Right atrium auricular region (tissue), 2 donors: ENCODE data around the gene CA5A. TPM values are rescaled to one million over a fixed set of nuclear protein-coding genes. Genes with fewer than 3 reads are reported as not detected.
"Not testable (repeated sequence)": the region's sequence is repeated elsewhere in the genome, so short reads cannot be mapped to it uniquely, and the experiment has no call there.

ENCODE experiments used
- DNase-seq: peaks from one replicate; pipeline ENCODE4 v3.0.0-alpha.2; 2019; ENCODE audit warnings: low spot score
- H3K27ac ChIP-seq, 2 donors: fragments of 200-600 bp; sonication (generic); 1 replicate in 1 of 2; 2 replicates in 1 of 2; pipeline ENCODE4 v1.5.1; 2016 to 2019
- H3K27me3 ChIP-seq, 2 donors: fragments of 200-600 bp; sonication (generic); one replicate each; pipeline versions ENCODE4 v1.5.1 to v1.6.0; 2017 to 2019
- H3K36me3 ChIP-seq: fragments of 200-600 bp; sonication (generic); one replicate; pipeline ENCODE4 v1.5.1; 2016
- H3K4me1 ChIP-seq, 2 donors: fragments of 200-600 bp; sonication (generic); one replicate each; pipeline versions ENCODE4 v1.5.1 to v1.6.0; 2017 to 2019
- H3K4me3 ChIP-seq, 2 donors: fragments of 200-600 bp; sonication (generic); 1 replicate in 1 of 2; 2 replicates in 1 of 2; pipeline ENCODE4 v1.5.1; 2017 to 2019; ENCODE audit warnings: mild to moderate bottlenecking in 1 of 2, moderate library complexity in 1 of 2
- H3K9me3 ChIP-seq, 2 donors: fragments of 200-600 bp; sonication (generic); one replicate each; pipeline ENCODE4 v1.5.1; 2019
- total RNA-seq, 2 donors: library from RNA; depleted of rRNA; stranded (reverse); fragments of >200 nt; gene quantifications; one replicate each; pipeline ENCODE4 v1.1.0, GENCODE V29; 2016
- TF ChIP-seq, protein P1 (sequence below), 2 donors: fragments of 200-600 bp; sonication (generic); IDR thresholded peaks; one replicate each; pipeline ENCODE4 v1.5.1; 2019; ENCODE audit warnings: antibody characterized with exemption in 2 of 2

Gene CA5A
- total RNA-seq, 2 donors from 2014 or later: not detected

DNA sequence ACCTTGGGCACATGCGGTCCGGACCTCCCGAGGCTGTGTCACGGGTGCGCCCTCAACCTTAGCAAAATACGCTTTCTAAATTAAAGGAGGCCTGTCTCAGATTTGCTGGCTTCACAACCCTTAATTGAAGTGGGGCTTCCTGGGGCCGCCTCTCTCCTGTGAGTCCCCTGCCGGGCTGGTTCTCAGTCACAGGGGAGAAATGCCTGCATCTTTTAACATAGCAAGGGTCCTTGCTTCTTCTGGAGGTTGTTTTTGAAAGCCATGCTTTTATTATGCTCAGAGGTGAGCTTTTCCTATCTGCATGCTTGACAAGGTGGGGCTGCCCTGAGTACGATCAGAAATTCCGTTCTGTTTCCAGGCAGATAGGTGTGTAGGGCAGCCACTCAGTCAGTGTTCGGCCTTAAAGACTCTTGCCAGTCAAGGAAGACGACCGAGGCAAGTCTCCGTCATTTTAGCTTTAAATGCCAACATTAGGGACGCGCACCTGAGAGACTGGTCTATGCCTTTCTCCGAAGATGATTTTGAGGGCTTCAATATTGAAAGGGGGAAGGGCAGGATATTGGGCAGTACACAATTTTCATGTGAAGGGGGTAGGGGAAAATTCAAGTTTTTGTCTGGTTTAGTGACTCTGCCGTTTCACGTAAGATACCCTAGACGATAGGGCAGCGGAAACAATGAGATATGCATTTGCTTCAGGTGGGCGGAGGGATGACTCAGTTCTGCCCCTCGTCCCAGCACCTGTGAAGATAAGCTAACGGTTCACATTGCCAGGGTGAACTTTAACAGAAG, 61.5 kb downstream of the CA5A start:
- H3K4me3 ChIP-seq: no peak overlapping the region
- no peaks in the 10 kb centered on the region for H3K9me3 ChIP-seq

DNA sequence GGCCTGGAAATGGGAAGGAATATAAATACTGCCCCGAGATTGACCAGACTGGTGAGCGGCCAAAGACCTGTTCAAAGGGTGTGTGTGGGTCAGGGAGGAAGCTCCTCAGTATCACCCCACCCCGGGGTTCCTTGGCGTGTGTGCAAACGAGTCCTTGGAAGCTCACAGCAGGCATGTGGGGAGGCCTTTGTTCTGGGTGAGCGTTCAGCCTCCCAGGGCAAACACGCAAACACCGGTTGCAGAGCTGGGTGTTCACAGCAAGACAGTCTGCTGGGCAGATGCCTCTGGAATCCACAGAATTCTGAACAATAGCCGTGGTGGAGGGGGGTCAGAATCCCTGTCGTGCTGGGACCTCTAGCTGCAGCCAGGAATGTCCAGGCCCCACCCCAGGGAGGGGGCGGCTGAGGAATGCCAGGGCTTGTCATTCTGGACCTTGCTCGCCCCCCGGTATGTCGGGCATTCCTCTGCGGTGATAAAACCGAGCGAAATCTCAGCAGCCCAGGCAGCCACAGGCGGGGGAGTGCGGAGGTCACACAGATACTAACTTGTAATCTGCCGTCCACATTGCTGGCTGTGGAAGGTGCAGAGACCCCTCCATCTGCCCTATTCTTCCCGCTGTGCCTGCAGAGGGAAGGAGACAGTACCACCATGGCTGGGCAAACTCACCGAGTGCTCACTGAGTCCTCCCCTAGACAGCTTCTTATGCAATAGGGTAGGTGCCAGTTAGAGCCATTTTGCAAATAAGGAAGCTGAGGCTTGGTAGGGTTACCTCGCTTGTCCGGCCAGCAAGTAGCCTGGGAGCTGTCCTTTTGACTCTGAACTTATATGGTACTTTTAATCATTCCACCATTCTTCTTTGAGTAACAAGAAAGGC, 65.7 kb downstream of the CA5A start:
- Histone ChIP-seq H3K4me1 (peaks cover 0 to 17% of the 10 kb centered on the region in 2 donors), H3K27ac (peak overlapping the region; percentile 39 to 41)
- not testable (repeated sequence) for DNase-seq, H3K4me3 ChIP-seq, H3K27me3 ChIP-seq, H3K9me3 ChIP-seq, H3K36me3 ChIP-seq

More for the DNA sequence above, 61.5 kb downstream of the CA5A start:
- TF ChIP-seq, protein P1, sequence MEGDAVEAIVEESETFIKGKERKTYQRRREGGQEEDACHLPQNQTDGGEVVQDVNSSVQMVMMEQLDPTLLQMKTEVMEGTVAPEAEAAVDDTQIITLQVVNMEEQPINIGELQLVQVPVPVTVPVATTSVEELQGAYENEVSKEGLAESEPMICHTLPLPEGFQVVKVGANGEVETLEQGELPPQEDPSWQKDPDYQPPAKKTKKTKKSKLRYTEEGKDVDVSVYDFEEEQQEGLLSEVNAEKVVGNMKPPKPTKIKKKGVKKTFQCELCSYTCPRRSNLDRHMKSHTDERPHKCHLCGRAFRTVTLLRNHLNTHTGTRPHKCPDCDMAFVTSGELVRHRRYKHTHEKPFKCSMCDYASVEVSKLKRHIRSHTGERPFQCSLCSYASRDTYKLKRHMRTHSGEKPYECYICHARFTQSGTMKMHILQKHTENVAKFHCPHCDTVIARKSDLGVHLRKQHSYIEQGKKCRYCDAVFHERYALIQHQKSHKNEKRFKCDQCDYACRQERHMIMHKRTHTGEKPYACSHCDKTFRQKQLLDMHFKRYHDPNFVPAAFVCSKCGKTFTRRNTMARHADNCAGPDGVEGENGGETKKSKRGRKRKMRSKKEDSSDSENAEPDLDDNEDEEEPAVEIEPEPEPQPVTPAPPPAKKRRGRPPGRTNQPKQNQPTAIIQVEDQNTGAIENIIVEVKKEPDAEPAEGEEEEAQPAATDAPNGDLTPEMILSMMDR (IDR thresholded peaks at IDR 0.05): no peak
- Histone ChIP-seq H3K27ac (no peak overlapping the region), H3K4me1 (peaks cover 0 to 5% of the 10 kb centered on the region in 2 donors), H3K27me3 (no peaks in the 10 kb centered on the region), H3K36me3 (no peaks in the 10 kb centered on the region)
- no peak for DNase-seq

DNA sequence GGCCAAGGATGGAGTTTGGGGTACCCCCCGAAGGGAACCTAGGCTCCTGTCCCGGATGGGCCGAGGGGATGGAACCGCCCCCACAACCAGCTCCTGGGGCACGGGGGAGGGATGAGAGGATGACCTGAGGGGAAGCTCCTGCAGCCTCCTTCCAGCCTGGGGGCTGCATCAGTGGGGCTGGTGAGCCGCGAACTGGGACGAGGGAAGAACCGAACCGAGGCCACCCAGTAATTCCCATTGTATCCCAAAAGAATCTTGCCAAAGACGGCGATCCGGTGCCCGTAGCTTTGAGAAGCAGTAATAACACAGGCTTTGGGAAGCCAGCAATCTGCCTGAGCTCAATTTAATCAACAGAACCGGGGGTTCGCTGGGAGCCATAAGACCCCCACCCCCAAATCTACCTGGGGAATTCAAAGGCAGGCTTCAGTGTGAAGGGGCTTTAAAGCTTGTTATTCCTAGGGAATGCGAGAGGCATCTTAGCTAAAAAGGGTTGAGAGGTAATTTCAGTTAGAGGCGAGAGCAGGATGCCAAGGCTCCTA, 66.4 kb downstream of the CA5A start:
- peak overlapping the region in 1 of 2 donors; percentile 1 for H3K27ac ChIP-seq
- H3K9me3 ChIP-seq, H3K36me3 ChIP-seq, H3K4me3 ChIP-seq, H3K27me3 ChIP-seq, DNase-seq: not testable (repeated sequence)
- H3K4me1 ChIP-seq: peaks cover 0 to 17% of the 10 kb centered on the region in 2 donors

DNA sequence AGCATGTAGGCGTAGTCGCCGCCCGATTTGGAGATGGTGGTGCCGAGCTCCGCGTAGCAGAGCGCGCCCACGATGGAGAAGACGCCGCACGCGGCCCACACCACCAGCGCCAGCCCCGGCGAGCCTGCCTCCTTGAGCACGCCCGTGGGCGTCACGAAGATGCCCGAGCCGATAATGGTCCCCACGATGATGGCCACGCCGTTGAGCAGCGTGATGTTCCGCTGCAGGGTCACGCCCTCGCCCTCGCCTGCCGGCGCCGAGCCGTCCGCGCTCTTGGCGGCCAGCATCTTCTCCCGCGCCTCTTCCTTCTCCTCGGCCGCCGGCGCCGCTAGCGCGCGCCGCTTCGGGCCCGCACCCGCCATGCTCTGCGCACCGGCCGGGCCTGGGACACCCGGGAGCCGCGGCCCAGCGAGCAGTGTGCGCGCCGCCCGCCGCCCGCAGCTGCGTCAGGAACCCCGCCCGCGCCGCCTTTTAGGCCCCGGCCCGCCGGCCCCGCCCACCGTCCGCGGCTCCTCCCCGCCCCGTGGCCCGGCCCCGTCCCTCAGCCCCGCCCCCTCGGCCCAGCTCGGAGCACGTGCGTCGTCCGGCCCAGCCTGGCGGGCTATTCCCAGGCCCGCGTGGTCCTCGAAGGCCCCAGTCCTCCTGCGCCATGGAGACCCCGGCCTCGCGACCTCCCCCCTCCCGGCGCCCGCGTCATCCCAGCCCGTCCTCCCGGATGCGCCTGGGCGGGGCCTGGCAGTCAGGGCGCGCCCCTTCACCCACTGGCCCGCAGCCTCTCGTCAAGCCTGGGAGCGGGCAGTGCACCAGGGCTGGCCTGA, 67.1 kb downstream of the CA5A start, which contains the start of gene SLC7A5:
TSS of gene SLC7A5 (minus strand) at position 447 of the 818 bp plus-strand sequence. CDS start at position 362, 85 bp downstream.
- H3K27me3 ChIP-seq, DNase-seq, H3K9me3 ChIP-seq, H3K36me3 ChIP-seq: not testable (repeated sequence)
- Histone ChIP-seq H3K4me3 (peak within 1 kb of the TSS; percentile 41 to 53), H3K27ac (peak within 1 kb of the TSS; percentile 3 to 46), H3K4me1 (peaks cover 0 to 17% of the 10 kb centered on the region in 2 donors)

DNA sequence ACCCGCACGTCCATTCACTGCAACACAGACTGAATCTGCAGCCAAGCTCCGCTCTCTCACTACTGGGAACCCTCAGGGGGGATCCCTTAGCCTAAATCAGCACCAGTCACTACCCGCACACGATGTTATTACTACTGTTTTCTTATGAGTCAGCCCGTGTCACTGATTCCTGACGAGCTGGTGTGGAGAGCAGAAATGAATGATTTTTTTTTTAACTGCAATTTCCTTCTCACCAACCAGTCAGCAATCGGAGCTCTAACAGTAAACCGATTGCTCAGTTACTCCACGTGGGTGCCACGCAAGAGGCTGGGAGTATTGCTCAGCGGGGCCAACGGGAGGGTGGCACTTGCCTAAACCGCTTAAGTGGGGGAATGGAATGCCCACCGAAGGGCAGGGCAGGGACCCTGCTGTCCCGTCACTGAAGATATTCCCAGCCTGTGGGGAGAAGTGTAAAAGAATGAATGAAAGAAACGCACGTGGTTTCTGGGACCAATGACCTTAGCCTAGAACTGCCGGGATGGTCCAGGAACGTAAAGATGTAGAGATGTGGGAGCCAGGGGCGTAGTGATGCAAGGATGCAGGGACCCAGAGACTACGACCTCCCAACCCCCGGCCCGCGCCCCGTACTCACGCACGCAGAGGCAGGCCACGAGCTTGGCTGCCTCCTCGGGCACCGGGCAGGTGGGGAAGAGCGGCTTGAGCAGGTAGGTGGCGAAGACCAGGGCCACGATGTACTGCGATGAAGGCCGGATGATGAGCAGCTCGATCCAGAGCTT, 67.9 kb downstream of the CA5A start:
- H3K4me1 ChIP-seq: peaks cover 0 to 19% of the 10 kb centered on the region in 2 donors
- H3K9me3 ChIP-seq, H3K36me3 ChIP-seq, H3K27me3 ChIP-seq, DNase-seq: not testable (repeated sequence)
- peak overlapping the region; percentile 41 to 53 for H3K4me3 ChIP-seq
- H3K27ac ChIP-seq: peak overlapping the region; percentile 3 to 46

DNA sequence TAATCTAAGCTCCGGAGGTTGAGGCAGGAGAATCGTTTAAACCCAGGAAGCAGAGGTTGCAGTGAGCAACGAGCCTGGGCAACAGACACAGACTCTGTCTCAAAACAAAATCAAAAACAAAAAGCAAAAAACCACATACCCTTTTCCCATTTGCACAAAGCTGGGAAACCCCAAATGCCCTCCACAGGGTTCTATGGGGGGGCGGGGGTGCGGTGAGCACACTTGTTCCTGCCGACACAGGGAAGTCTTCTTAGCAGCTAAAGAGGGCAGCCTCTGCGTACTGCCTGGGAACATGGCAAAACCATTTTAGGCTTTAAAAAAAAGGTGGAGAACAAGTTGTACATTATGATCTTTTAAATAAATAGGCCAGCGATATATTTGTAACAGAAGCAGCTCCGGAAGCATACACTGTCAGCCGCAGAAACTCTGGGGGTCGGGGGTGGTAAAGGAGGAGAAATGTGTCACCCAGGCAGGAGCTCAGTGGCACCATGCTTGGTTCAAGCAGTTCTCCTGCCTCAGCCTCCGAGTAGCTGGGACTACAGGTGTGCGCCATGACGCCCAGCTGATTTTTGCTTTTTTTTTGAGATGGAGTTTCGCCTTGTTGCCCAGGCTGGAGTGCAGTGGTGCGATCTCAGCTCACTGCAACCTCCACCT, 70.3 kb downstream of the CA5A start:
- not testable (repeated sequence) for H3K36me3 ChIP-seq, H3K4me3 ChIP-seq, H3K9me3 ChIP-seq, DNase-seq, H3K27ac ChIP-seq, H3K27me3 ChIP-seq
- peaks cover 0 to 35% of the 10 kb centered on the region in 2 donors for H3K4me1 ChIP-seq

DNA sequence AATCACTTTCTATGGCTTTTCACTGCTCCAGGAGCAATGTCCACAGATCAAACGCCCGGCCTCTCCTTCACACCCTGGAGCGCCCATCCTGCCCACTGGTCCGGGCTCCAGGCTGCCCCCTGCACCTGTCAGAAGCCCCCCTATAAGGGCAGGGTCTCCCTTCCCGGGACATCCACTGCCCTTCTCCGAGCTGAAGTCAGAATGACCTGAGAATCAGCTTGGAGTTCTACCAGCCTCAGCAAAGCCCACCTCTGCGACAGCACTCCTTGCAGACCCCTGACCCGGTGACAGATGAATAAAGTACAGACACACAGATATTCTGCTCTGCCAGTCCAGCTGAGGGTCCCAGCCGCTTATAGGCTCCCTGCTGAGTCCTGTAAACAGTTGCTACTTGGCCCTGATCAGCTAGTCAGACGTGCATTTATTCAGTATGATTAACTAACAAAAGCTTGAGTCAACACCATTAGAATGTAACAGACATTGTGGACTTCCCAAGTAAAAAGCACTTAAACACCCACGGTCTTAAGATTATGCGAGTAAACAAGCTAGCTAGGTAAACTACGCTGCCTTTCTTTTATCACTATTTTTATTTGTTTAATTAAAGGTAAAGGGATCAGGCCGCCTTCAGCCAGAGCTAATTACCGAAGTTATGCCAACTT, 71.9 kb downstream of the CA5A start:
- H3K9me3 ChIP-seq: no peaks in the 10 kb centered on the region
- no peak overlapping the region for H3K4me3 ChIP-seq
- DNase-seq: no peak
- H3K4me1 ChIP-seq: peaks cover 0 to 44% of the 10 kb centered on the region in 2 donors
- TF ChIP-seq, protein P1 (IDR thresholded peaks at IDR 0.05): no peak
- no peak overlapping the region for H3K27ac ChIP-seq
- H3K36me3 ChIP-seq: no peaks in the 10 kb centered on the region
- no peaks in the 10 kb centered on the region for H3K27me3 ChIP-seq

DNA sequence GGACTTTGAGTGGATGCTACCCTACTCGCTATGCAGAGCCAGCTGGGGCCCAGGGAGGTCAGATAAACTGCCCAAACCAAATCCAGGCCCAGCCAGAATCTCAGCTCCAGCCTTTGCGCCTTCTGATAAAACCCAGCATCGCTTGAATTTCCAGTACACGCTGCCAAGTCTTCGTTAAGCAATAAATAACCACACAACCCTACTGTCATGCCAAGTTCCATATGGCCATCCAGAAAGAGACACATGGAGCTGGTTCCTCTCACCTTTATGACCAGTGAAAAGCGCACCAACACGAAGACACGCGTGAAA, 73.0 kb downstream of the CA5A start:
- Histone ChIP-seq H3K27ac (peak overlapping the region; percentile 83 to 87), H3K4me1 (peaks cover 0 to 45% of the 10 kb centered on the region in 2 donors)
- H3K9me3 ChIP-seq, H3K36me3 ChIP-seq, DNase-seq, H3K4me3 ChIP-seq, H3K27me3 ChIP-seq: not testable (repeated sequence)

DNA sequence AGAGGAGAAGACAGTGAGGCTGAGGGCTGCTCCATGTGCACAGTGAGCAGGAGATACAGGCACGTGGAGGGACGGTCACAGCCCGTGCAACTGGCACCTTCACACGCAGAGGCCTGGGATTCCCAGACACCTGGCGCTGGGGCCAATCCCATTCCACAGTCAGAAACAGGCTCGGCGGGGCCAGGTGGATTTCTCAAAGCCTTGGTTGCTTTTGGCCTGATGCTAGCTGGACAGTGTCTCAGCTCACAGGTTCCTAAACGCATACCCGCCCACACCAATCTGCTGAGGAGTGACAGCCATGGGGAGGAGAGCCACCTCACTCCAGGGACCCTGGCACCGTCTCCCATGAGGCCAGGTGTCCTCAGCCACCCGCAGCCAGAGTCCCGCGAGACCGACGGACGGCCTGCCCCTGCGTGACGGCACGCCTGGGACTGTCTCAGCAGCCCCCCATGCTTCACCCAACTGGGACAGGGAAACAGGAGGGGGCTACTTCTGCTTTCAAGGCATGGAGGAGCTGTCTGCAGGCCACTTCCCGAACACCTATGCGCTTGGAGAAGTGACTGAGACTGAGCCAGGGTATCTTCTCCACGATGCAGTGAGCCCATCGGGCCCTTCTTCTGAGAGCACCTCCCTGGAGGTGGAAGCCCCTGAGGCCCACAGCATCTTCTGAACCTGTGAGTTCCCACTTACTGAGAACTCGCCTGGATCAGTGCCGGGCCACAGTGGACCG, 73.6 kb downstream of the CA5A start:
- peak overlapping the region; percentile 83 to 87 for H3K27ac ChIP-seq
- not testable (repeated sequence) for H3K36me3 ChIP-seq, H3K4me3 ChIP-seq, H3K27me3 ChIP-seq, DNase-seq, H3K9me3 ChIP-seq
- peaks cover 0 to 45% of the 10 kb centered on the region in 2 donors for H3K4me1 ChIP-seq
